ENCODE results near the gene PRSS57. TPM values are rescaled to one million over a fixed set of nuclear protein-coding genes. Genes with fewer than 3 reads are reported as not detected.
A peak's percentile ranks its signal among the peaks of the same experiment; 100 is the strongest.
"Not testable (repeated sequence)": the region's sequence is repeated elsewhere in the genome, so short reads cannot be mapped to it uniquely, and the experiment has no call there.

The PRSS57 gene
- total RNA-seq, 4 donors from 2014 or later, result 0.32 TPM; not detected in 3

DNA sequence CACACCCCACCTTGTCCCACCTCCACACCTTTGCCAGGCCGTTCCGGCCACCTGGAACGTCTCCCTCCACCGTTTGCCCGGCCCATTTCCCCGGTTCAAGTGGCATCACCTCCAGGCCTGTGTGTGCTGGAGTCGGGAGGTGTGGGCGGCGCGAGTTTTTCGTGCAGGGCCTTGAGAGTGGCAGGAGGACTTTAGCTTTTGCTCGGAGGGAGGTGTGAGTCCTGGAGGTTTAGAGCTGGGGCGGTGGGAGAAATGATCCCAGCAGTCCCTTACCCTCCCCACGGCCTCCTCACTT is 9.1 kb upstream of the PRSS57 start:
- 41 to 62% methylated on average over 14 of the region's 14 CpGs for WGBS, 2 donors
- intact Hi-C loops (cut with DNase I; ENCODE audit: low total_unique reads), result no loop called here
- H3K4me3 ChIP-seq (ENCODE audit: low read depth, poor library complexity, severe bottlenecking), result no peak overlapping the region
- TF ChIP-seq POLR2A (IDR thresholded peaks at IDR 0.05), result no peak
- no peak for DNase-seq (ENCODE audit: low spot score in 2 of 2)

DNA sequence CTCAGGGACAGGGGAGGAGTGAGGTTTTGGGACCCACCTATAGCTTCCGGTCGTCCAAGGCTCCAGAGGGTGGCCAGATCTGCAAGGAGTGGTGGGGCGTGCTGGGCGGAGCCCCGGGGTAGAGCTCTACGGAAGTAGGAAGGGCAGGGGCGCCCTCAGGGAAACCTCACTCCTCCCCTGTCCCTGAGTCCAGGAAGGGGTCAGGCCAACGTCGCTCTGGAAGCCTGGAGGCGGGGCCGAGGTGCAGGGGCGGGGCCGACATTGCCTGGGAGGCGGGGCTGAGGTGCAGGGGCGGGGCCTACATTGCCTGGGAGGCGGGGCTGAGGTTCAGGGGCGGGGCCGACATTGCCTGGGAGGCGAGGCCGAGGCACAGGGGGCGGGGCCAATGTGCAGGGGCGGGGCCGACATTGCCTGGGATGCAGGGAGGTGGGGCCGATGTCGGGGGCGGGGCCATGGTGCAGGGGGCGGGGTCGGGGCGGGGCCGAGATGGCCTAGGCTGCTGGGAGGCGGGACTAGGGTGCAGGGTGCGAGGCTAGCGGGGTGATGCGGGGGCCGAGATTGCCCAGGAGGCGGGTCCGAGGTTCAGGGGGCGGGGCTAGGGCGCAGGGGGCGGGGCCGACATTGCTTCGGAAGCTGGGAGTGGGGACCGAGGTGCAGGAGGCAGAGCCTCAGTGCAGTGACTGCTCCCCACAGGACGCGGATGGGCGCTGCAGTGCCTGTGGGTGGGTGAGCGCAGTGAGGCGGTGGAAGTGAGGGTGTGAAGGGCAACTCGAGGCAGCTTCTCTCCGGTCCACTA is 8.6 kb upstream of the PRSS57 start:
- WGBS, 2 donors, result 11 to 15% methylated on average over 41 to 44 of the region's 50 CpGs
- no peak overlapping the region for H3K4me3 ChIP-seq (ENCODE audit: low read depth, poor library complexity, severe bottlenecking)
- peak; percentile 50 to 94 for DNase-seq (ENCODE audit: low spot score in 2 of 2)
- TF ChIP-seq POLR2A (IDR thresholded peaks at IDR 0.05) (no peak), CTCF (IDR thresholded peaks at IDR 0.05) (no peak)
- intact Hi-C loops (cut with DNase I; ENCODE audit: low total_unique reads), result no loop called here

DNA sequence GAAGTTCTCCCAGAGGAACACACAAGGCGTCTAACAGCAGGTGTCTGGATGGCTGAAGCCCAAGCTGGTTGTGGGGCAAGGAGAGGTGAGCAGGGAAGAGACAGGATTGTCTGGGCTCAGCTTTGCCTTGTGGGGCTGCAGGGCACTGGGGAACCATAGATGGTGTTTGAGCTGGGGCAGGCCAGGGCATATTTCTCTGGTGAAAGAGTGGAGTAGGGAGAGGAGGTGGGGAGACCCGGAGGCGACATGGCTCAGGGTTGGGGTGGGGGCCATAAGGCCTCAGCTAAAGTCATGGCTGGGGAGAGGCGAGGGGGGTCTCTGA is 8.0 kb upstream of the PRSS57 start:
- H3K4me3 ChIP-seq (ENCODE audit: low read depth, poor library complexity, severe bottlenecking), result no peak overlapping the region
- no peak for DNase-seq (ENCODE audit: low spot score in 2 of 2)
- intact Hi-C loops (cut with DNase I; ENCODE audit: low total_unique reads), result no loop called here
- whole genome bisulfite sequencing, 2 donors, result 14 to 25% methylated on average over 4 of the region's 4 CpGs
- no peak for TF ChIP-seq CTCF (IDR thresholded peaks at IDR 0.05)
- no peak for TF ChIP-seq POLR2A (IDR thresholded peaks at IDR 0.05)

DNA sequence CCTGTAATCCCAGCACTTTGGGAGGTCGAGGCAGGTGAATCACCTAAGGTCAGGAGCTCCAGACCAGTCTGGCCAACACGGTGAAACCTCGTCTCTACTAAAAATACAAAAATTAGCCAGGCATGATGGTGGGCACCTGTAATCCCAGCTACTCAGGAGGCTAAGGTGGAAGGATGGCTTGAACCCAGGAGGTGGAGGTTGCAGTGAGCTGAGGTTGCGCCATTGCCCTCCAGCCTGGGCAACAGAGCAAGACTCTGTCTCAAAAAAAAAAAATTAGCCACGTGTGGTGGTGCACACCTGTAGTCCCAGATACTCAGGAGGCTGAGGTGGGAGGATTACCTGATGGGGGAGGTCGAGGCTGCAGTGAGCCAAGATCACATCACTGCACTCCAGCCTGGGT is 7.6 kb upstream of the PRSS57 start:
- H3K4me3 ChIP-seq (ENCODE audit: low read depth, poor library complexity, severe bottlenecking), result not testable (repeated sequence)

GRCh38 chr19:699885-700284 is 4.6 kb upstream of the PRSS57 start:
- WGBS, 2 donors, result 76 to 82% methylated on average over 14 of the region's 14 CpGs
- intact Hi-C loops (cut with DNase I; ENCODE audit: low total_unique reads); H3K4me3 ChIP-seq (ENCODE audit: low read depth, poor library complexity, severe bottlenecking); DNase-seq (ENCODE audit: low spot score in 2 of 2): not testable (repeated sequence)

More for the DNA sequence above, 7.6 kb upstream of the PRSS57 start:
- DNase-seq (ENCODE audit: low spot score in 2 of 2); intact Hi-C loops (cut with DNase I; ENCODE audit: low total_unique reads): not testable (repeated sequence)
- 71 to 79% methylated on average over 6 of the region's 6 CpGs for WGBS, 2 donors

DNA sequence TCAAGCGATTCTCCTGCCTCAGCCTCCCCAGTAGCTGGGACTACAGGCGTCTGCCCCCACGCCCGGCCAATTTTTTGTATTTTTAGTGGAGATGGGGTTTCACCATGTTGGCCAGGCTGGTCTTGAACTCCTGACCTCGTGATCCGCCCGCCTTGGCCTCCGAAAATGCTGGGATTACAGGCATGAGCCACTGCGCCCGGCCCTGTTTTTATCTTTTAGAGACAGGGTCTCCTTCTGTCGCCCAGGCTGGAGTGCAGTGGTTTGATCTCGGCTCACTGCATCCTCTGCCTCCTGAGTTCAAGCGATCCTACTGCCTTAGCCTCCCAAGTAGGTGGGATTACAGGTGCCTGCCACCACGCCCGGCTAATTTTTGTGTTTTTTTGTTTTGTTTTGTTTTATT is 3.3 kb upstream of the PRSS57 start:
- DNase-seq (ENCODE audit: low spot score in 2 of 2); H3K4me3 ChIP-seq (ENCODE audit: low read depth, poor library complexity, severe bottlenecking); intact Hi-C loops (cut with DNase I; ENCODE audit: low total_unique reads): not testable (repeated sequence)
- 87 to 96% methylated on average over 15 of the region's 15 CpGs for WGBS, 2 donors

- no peak for DNase-seq (ENCODE audit: low spot score in 2 of 2)
- intact Hi-C loops (cut with DNase I; ENCODE audit: low total_unique reads), result no loop called here
- TF ChIP-seq POLR2A (IDR thresholded peaks at IDR 0.05), result no peak
- no peak overlapping the region for H3K4me3 ChIP-seq (ENCODE audit: low read depth, poor library complexity, severe bottlenecking)
- 48 to 51% methylated on average over 35 to 41 of the region's 41 CpGs for WGBS, 2 donors
Measured at GRCh38 chr19:694481-695351, 536 bp downstream of the PRSS57 start.

DNA sequence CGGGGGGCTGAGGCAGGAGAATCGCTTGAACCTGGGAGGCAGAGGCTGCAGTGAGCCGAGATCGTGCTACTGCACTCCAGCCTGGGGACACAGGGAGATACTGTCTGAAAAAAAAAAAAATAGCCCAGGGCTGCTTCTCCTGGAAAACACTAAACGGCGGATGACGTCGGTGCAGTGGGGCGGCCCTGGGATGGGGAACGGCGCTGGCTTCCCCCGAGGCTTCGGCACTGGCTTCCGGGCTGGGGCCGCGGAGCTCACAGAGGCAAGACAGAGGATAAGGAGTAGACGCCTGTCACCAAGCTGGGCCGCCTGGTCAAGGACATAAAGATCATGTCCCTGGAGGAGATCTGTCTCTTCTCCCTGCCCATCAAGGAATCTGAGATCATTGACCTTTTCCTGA is 5.0 kb downstream of the PRSS57 start:
- 45 to 65% methylated on average over 18 of the region's 18 CpGs for WGBS, 2 donors
- intact Hi-C loops (cut with DNase I; ENCODE audit: low total_unique reads), result no loop called here
- TF ChIP-seq CTCF (IDR thresholded peaks at IDR 0.05) (no peak), POLR2A (IDR thresholded peaks at IDR 0.05) (no peak)
- no peak overlapping the region for H3K4me3 ChIP-seq (ENCODE audit: low read depth, poor library complexity, severe bottlenecking)
- DNase-seq (ENCODE audit: low spot score in 2 of 2), result no peak
